HepG2 (cell line): ENCODE data around the gene TERB2.
"Not testable (repeated sequence)": the region's sequence is repeated elsewhere in the genome, so short reads cannot be mapped to it uniquely, and the experiment has no call there.

Source experiments
- MEIS2 ChIP-seq: sonication (generic); formaldehyde crosslinking; IDR thresholded peaks from 2 replicates; pipeline ENCODE4 v1.9.0; 2021; ENCODE audit warnings: mild to moderate bottlenecking, missing genetic modification reagents
- SRSF9 ChIP-seq: fragments of 200-400 bp; formaldehyde crosslinking; IDR thresholded peaks from 2 replicates; pipeline ENCODE4 v1.6.1; 2018; ENCODE audit warnings: borderline replicate concordance, mild to moderate bottlenecking, low read depth, low read length; ENCODE audit not compliant: insufficient read depth, poor library complexity, severe bottlenecking
- TF ChIP-seq, protein P1 (sequence below): sonication (generic); formaldehyde crosslinking; IDR thresholded peaks from 2 replicates; pipeline ENCODE4 v1.5.0; 2020; ENCODE audit warnings: mild to moderate bottlenecking, missing genetic modification reagents, moderate library complexity

DNA sequence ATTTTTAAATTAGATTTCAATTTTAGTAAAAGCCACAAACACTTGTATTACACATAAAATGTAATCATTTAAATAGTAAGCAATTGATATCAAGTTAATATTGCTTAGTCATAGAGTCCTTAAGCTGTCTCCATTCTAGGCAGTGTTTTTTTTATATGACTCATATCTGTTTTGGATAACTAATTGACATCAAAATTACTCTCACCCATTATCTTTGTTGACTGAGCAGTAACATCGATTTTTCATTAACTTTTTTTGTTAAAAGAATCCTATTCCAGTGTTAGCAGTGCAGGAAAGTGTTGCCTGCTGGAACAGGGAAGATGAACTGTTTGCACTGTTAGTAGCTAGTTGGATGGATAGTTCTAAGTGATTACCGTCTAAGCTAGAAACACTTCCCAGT, 21.3 kb downstream of the TERB2 start:
- TF ChIP-seq MEIS2 (CRISPR knock-in tag); SRSF9: not testable (repeated sequence)
- TF ChIP-seq, protein P1, sequence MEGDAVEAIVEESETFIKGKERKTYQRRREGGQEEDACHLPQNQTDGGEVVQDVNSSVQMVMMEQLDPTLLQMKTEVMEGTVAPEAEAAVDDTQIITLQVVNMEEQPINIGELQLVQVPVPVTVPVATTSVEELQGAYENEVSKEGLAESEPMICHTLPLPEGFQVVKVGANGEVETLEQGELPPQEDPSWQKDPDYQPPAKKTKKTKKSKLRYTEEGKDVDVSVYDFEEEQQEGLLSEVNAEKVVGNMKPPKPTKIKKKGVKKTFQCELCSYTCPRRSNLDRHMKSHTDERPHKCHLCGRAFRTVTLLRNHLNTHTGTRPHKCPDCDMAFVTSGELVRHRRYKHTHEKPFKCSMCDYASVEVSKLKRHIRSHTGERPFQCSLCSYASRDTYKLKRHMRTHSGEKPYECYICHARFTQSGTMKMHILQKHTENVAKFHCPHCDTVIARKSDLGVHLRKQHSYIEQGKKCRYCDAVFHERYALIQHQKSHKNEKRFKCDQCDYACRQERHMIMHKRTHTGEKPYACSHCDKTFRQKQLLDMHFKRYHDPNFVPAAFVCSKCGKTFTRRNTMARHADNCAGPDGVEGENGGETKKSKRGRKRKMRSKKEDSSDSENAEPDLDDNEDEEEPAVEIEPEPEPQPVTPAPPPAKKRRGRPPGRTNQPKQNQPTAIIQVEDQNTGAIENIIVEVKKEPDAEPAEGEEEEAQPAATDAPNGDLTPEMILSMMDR (CRISPR knock-in tag): not testable (repeated sequence)
